Measurements from ENCODE around the gene ZRANB2. TPM values are rescaled to one million over a fixed set of nuclear protein-coding genes. Genes with fewer than 3 reads are reported as not detected.

The ZRANB2 gene
- total and polyA plus RNA-seq, 3 donors from 2014 or later = 92.7 to 153 (median 110) TPM

DNA sequence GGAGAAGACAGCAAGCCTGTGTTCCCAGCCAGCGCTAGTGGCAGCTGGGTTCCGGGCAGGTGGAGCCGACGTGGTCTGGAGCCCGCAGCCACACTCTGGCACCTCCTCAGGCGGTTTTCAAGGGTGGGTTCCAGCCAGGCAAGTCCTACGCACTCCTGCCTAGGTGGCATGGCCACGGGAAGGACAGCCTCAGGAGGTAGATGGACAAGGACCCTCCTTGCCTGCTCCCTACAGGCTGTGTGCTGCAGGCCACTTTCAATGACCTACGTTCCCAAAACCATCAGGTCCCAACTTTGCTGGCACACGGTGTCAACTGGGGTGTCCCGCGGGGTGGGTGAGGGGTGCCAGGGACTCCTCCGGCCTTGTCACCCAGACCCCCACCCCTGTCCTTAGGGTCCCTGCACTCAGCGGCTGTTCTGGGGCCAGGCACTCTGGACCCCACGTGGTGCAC lies 26.5 kb downstream of the ZRANB2 start:
- no peak for DNase-seq
- intact Hi-C loops (cut with DNase I; ENCODE audit: low total_unique reads) = loop anchor here (10.0 kb wide), 1 partner anchor 530 kb away; no protein-coding TSS in a partner anchor

DNA sequence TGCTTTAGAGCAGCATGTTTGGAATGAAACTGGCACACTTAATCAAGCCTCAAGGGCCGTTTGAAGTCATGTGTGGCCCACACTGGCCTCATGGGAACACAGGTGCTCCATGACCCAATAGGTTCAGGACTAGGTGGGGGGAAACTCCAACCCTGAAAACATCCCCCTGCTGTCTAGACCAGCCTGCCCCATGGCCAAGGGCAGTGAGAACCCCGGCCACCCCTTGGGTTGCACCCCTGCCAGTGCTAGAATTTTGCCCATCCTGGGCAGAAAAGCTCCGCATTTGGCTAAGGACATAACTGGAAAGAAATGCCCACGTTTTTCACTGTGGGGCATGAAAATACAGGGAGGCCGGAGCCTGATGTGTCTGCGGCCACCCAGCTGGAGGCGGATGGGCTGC lies 27.1 kb downstream of the ZRANB2 start:
- no peak for TF ChIP-seq POLR2A (IDR thresholded peaks at IDR 0.05)
- TF ChIP-seq, protein P1, sequence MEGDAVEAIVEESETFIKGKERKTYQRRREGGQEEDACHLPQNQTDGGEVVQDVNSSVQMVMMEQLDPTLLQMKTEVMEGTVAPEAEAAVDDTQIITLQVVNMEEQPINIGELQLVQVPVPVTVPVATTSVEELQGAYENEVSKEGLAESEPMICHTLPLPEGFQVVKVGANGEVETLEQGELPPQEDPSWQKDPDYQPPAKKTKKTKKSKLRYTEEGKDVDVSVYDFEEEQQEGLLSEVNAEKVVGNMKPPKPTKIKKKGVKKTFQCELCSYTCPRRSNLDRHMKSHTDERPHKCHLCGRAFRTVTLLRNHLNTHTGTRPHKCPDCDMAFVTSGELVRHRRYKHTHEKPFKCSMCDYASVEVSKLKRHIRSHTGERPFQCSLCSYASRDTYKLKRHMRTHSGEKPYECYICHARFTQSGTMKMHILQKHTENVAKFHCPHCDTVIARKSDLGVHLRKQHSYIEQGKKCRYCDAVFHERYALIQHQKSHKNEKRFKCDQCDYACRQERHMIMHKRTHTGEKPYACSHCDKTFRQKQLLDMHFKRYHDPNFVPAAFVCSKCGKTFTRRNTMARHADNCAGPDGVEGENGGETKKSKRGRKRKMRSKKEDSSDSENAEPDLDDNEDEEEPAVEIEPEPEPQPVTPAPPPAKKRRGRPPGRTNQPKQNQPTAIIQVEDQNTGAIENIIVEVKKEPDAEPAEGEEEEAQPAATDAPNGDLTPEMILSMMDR (IDR thresholded peaks at IDR 0.05) = no peak
- no peaks in the 10 kb centered on the region for H3K4me1 ChIP-seq
- H3K27ac ChIP-seq = no peak overlapping the region
- DNase-seq = no peak
- H3K36me3 ChIP-seq (ENCODE audit: low read depth, missing control alignments) = no peaks in the 10 kb centered on the region
- intact Hi-C loops (cut with DNase I; ENCODE audit: low total_unique reads) = loop anchor here (10.0 kb wide), 1 partner anchor 529 kb away; no protein-coding TSS in a partner anchor
- WGBS, 2 donors = 51 to 57% methylated on average over 6 of the region's 7 CpGs
- H3K27me3 ChIP-seq = no peaks in the 10 kb centered on the region
- no peak overlapping the region for H3K4me3 ChIP-seq
- H3K9me3 ChIP-seq = no peaks in the 10 kb centered on the region

More for the DNA sequence above, 26.5 kb downstream of the ZRANB2 start:
- no peaks in the 10 kb centered on the region for H3K9me3 ChIP-seq
- no peak overlapping the region for H3K4me3 ChIP-seq
- H3K4me1 ChIP-seq = no peaks in the 10 kb centered on the region
- WGBS, 2 donors = 47 to 67% methylated on average over 6 to 15 of the region's 15 CpGs
- H3K27me3 ChIP-seq = no peaks in the 10 kb centered on the region
- no peak overlapping the region for H3K27ac ChIP-seq
- TF ChIP-seq, protein P1 (IDR thresholded peaks at IDR 0.05) = no peak
- no peak for TF ChIP-seq POLR2A (IDR thresholded peaks at IDR 0.05)
- H3K36me3 ChIP-seq (ENCODE audit: low read depth, missing control alignments) = no peaks in the 10 kb centered on the region

DNA sequence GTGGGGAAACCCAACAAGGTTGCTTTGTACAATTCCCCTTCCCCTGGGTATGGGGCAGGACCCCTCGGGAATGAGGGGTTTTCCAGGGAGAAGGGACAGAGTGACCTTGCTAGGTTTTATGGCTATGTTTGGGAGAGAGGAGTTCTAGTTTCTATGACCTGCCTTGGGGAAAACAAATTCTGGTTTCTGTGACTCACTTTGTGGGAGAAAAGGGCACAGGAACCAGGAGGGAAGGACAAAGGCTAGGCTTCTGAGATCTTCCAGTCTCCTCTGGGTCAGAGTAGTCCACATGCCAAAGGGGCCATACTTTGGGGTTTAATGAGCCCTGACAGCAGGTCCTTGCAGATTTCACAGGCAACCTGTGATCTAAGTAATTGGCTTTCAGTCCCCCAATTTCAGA lies 27.7 kb downstream of the ZRANB2 start:
- no peak for DNase-seq
- no peaks in the 10 kb centered on the region for H3K36me3 ChIP-seq (ENCODE audit: low read depth, missing control alignments)
- H3K27ac ChIP-seq = no peak overlapping the region
- H3K9me3 ChIP-seq = no peaks in the 10 kb centered on the region
- no peaks in the 10 kb centered on the region for H3K4me1 ChIP-seq
- H3K27me3 ChIP-seq = no peaks in the 10 kb centered on the region
- no peak overlapping the region for H3K4me3 ChIP-seq
- 48 to 50% methylated on average over 1 of the region's 1 CpG for WGBS, 2 donors
- TF ChIP-seq POLR2A (IDR thresholded peaks at IDR 0.05) = no peak
- TF ChIP-seq, protein P1 (IDR thresholded peaks at IDR 0.05) = no peak
- intact Hi-C loops (cut with DNase I; ENCODE audit: low total_unique reads) = loop anchor here (10.0 kb wide), 1 partner anchor 528 kb away; no protein-coding TSS in a partner anchor

DNA sequence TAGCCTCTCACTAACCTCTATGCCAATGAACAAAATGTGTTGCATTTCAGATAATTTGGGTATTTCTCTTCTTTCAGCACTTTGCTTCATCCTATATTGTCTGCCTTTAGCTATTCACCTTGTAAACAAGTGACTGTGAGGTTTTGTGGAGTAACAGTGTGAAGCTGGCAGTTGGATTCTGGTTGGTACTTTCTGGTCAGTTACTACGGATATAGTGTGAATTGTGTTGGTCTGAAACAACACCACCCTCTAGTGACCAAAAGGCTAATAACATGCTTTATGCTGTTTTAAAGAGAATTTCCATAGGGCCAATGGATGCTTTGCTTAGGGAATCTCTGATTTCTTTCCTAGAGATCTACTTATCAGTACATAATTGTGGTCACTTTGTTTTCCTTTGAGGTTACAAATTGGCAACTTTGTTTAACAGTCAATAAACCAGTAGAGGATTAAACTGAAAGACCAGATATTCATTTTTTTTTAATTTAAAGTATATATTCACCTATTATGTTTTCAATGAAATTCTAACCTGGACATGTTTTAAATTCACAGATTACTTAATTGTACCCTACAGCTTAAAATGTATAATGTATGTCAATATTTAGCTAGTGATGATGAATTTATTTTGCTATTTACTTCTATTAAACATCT lies 30.8 kb downstream of the ZRANB2 start:
- H3K36me3 ChIP-seq (ENCODE audit: low read depth, missing control alignments) = no peaks in the 10 kb centered on the region
- no peak overlapping the region for H3K4me3 ChIP-seq
- 5 to 6% methylated on average over 1 of the region's 1 CpG for WGBS, 2 donors

More for the DNA sequence above, 30.8 kb downstream of the ZRANB2 start:
- intact Hi-C loops (cut with DNase I; ENCODE audit: low total_unique reads) = loop anchor here (10.0 kb wide), 2 partner anchors 365 to 525 kb away; no protein-coding TSS in a partner anchor
- DNase-seq = no peak
- Histone ChIP-seq H3K4me1 (no peaks in the 10 kb centered on the region), H3K9me3 (no peaks in the 10 kb centered on the region), H3K27ac (no peak overlapping the region), H3K27me3 (no peaks in the 10 kb centered on the region)
- TF ChIP-seq, protein P1 (IDR thresholded peaks at IDR 0.05) = peak; percentile 32 to 63 (median 62)
- TF ChIP-seq POLR2A (IDR thresholded peaks at IDR 0.05) = no peak

Measured in testis (tissue), 3 donors.